Loucy (cell line): Measurements from ENCODE around the gene ITGB4.
"Not testable (repeated sequence)": the region's sequence is repeated elsewhere in the genome, so short reads cannot be mapped to it uniquely, and the experiment has no call there.

Experiments
- H2AFZ ChIP-seq: fragments of 200-600 bp; sonication (generic); 2 replicates; pipeline ENCODE4 v1.6.0; 2016; ENCODE audit warnings: antibody characterized with exemption, mild to moderate bottlenecking, low read length, moderate library complexity
- H3F3A ChIP-seq: fragments of 200-600 bp; 2 replicates; pipeline ENCODE4 v1.6.0; 2016; ENCODE audit warnings: antibody characterized with exemption, low read depth, mild to moderate bottlenecking
- H3K27me3 ChIP-seq: fragments of 200-600 bp; sonication (generic); 2 replicates; pipeline ENCODE4 v1.6.1; 2014; ENCODE audit warnings: low read length, mild to moderate bottlenecking; ENCODE audit not compliant: insufficient read depth, poor library complexity, severe bottlenecking
- H3K36me3 ChIP-seq: fragments of 200-600 bp; sonication (generic); 2 replicates; pipeline ENCODE4 v1.6.1; 2016; ENCODE audit warnings: low read length; ENCODE audit not compliant: insufficient read depth
- H3K4me1 ChIP-seq: fragments of 200-600 bp; sonication (generic); 2 replicates; pipeline ENCODE4 v1.5.1; 2014; ENCODE audit warnings: low read length, mild to moderate bottlenecking; ENCODE audit not compliant: insufficient read depth, poor library complexity, severe bottlenecking
- H3K4me2 ChIP-seq: fragments of 200-600 bp; sonication (generic); 2 replicates; pipeline ENCODE4 v1.6.0; 2014; ENCODE audit warnings: antibody characterized with exemption, low read length, low read depth, mild to moderate bottlenecking; ENCODE audit not compliant: poor library complexity, severe bottlenecking
- H3K4me3 ChIP-seq: fragments of 200-600 bp; sonication (generic); 2 replicates; pipeline ENCODE4 v1.5.1; 2014; ENCODE audit warnings: low read length, mild to moderate bottlenecking, mixed read lengths; ENCODE audit not compliant: poor library complexity, severe bottlenecking
- H3K79me2 ChIP-seq: fragments of 200-600 bp; sonication (generic); 2 replicates; pipeline ENCODE4 v1.6.1; 2014; ENCODE audit warnings: low read length; ENCODE audit not compliant: insufficient read depth
- H3K9ac ChIP-seq: fragments of 200-600 bp; sonication (generic); 2 replicates; pipeline ENCODE4 v1.6.0; 2014; ENCODE audit warnings: mild to moderate bottlenecking, low read depth, low read length, moderate library complexity; ENCODE audit not compliant: poor library complexity, severe bottlenecking
- H3K9me2 ChIP-seq: fragments of 200-600 bp; sonication (generic); replicated peaks from 2 replicates; pipeline ENCODE4 v1.6.1; 2016; ENCODE audit warnings: low read depth, low read length, mixed read lengths
- H3K9me3 ChIP-seq: fragments of 200-600 bp; sonication (generic); 2 replicates; pipeline ENCODE4 v1.6.1; 2014; ENCODE audit warnings: mild to moderate bottlenecking, antibody characterized with exemption, low read length, low read depth; ENCODE audit not compliant: insufficient read depth
- H4K20me1 ChIP-seq: fragments of 200-600 bp; sonication (generic); 2 replicates; pipeline ENCODE4 v1.6.0; 2014; ENCODE audit warnings: antibody characterized with exemption, low read length, mild to moderate bottlenecking; ENCODE audit not compliant: insufficient read depth, poor library complexity, severe bottlenecking
- CTCF ChIP-seq: fragments of 200-600 bp; sonication (generic); conservative IDR thresholded peaks from 2 replicates; pipeline ENCODE4 v1.5.1; 2014; ENCODE audit warnings: mild to moderate bottlenecking, antibody characterized with exemption, low read length
- EZH2phosphoT487 ChIP-seq: fragments of 200-600 bp; IDR thresholded peaks from 2 replicates; pipeline ENCODE4 v1.6.1; 2018; ENCODE audit warnings: antibody characterized with exemption, mild to moderate bottlenecking, moderate library complexity, borderline replicate concordance

ITGB4 gene

GRCh38 chr17:75774991-75775668, 53.9 kb downstream of the ITGB4 start:
- H3K79me2 ChIP-seq, result peaks cover 44% of the 10 kb centered on the region
- H2AFZ ChIP-seq, result no peak overlapping the region
- H3K9me2 ChIP-seq, result no peaks in the 10 kb centered on the region
- H3K4me2 ChIP-seq, result no peak overlapping the region
- no peak overlapping the region for H3K4me3 ChIP-seq
- TF ChIP-seq CTCF, result no peak
- no peak for TF ChIP-seq EZH2phosphoT487
- H3K36me3 ChIP-seq, result peaks cover 40% of the 10 kb centered on the region
- H3F3A ChIP-seq, result peaks cover 18% of the 10 kb centered on the region; the same call in 1 of the 2 replicates
- H3K9me3 ChIP-seq, result no peaks in the 10 kb centered on the region
- no peak overlapping the region for H3K9ac ChIP-seq
- peaks cover 42% of the 10 kb centered on the region for H4K20me1 ChIP-seq
- H3K4me1 ChIP-seq, result peaks cover 19% of the 10 kb centered on the region
- peaks cover 15% of the 10 kb centered on the region for H3K27me3 ChIP-seq

- Histone ChIP-seq H3K27me3 (peaks cover 15% of the 10 kb centered on the region), H3K4me1 (peaks cover 24% of the 10 kb centered on the region), H3K4me3 (peak overlapping the region; percentile 91), H3K4me2 (peak overlapping the region; percentile 99), H3K36me3 (peaks cover 40% of the 10 kb centered on the region), H4K20me1 (peaks cover 42% of the 10 kb centered on the region), H3K9ac (peak overlapping the region; percentile 97), H3F3A (peaks cover 18% of the 10 kb centered on the region; the same call in 1 of the 2 replicates), H3K9me3 (no peaks in the 10 kb centered on the region), H3K79me2 (peaks cover 44% of the 10 kb centered on the region), H2AFZ (no peak overlapping the region), H3K9me2 (no peaks in the 10 kb centered on the region)
- TF ChIP-seq CTCF (no peak), EZH2phosphoT487 (no peak)
Measured at GRCh38 chr17:75776386-75777295, 55.4 kb downstream of the ITGB4 start.

- Histone ChIP-seq H3F3A (peaks cover 18% of the 10 kb centered on the region; the same call in 1 of the 2 replicates), H3K79me2 (peaks cover 44% of the 10 kb centered on the region), H2AFZ (no peak overlapping the region), H3K4me2 (peak overlapping the region; percentile 99), H3K9me3 (no peaks in the 10 kb centered on the region), H3K9ac (peak overlapping the region; percentile 97), H3K36me3 (peaks cover 40% of the 10 kb centered on the region), H3K4me3 (peak overlapping the region; percentile 91), H3K4me1 (peaks cover 24% of the 10 kb centered on the region), H3K9me2 (no peaks in the 10 kb centered on the region), H4K20me1 (peaks cover 42% of the 10 kb centered on the region), H3K27me3 (peaks cover 15% of the 10 kb centered on the region)
- TF ChIP-seq CTCF (no peak), EZH2phosphoT487 (no peak)
Measured at GRCh38 chr17:75777296-75777922, 56.1 kb downstream of the ITGB4 start.

- Histone ChIP-seq H3K36me3 (peaks cover 40% of the 10 kb centered on the region), H3F3A (peaks cover 18% of the 10 kb centered on the region; the same call in 1 of the 2 replicates), H3K4me3 (peak overlapping the region; percentile 91), H4K20me1 (peaks cover 42% of the 10 kb centered on the region), H3K79me2 (peaks cover 44% of the 10 kb centered on the region), H3K9ac (peak overlapping the region; percentile 97), H3K4me2 (peak overlapping the region; percentile 99), H3K4me1 (peaks cover 29% of the 10 kb centered on the region), H3K27me3 (peaks cover 15% of the 10 kb centered on the region)
- H3K9me3 ChIP-seq, H3K9me2 ChIP-seq, H2AFZ ChIP-seq: not testable (repeated sequence)
Measured at GRCh38 chr17:75778066-75778860, 57.0 kb downstream of the ITGB4 start.
